ENCODE measurements around the gene SORCS1.

DNA sequence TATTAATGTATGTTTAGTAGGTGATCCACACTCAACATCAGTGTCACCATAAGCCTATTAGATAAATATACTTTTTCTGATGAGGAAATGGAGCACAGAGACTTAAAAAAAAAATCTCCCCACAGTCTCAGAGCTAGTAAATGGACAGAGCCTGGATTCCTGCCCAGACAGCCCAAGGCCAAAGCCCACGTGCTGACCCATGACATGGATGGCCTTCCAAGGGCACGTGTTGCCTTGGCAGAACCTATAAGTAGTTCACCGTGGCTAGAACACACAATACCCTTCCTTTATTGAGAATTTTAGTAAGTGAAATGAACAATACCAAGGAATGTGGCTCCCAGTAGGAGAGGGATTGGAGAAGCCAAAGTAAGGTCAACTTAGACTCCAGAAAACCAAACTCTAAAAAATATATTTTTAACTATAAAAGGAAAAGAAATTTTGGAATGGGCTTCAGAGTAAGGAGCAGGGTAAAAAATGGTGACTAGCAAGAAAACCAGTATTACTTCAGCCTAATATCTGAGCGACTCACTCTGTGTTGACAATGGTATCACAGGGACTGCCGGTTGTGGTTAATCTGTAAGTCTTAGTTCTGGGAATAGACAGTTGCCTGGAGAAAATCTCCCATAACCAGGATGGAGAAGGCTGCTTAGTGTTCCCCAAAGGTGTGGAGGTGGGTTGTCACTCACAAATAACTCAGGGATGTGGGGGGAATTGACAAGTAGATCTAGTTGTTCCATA is 223.0 kb downstream of the SORCS1 start:
- TF ChIP-seq, protein P1, sequence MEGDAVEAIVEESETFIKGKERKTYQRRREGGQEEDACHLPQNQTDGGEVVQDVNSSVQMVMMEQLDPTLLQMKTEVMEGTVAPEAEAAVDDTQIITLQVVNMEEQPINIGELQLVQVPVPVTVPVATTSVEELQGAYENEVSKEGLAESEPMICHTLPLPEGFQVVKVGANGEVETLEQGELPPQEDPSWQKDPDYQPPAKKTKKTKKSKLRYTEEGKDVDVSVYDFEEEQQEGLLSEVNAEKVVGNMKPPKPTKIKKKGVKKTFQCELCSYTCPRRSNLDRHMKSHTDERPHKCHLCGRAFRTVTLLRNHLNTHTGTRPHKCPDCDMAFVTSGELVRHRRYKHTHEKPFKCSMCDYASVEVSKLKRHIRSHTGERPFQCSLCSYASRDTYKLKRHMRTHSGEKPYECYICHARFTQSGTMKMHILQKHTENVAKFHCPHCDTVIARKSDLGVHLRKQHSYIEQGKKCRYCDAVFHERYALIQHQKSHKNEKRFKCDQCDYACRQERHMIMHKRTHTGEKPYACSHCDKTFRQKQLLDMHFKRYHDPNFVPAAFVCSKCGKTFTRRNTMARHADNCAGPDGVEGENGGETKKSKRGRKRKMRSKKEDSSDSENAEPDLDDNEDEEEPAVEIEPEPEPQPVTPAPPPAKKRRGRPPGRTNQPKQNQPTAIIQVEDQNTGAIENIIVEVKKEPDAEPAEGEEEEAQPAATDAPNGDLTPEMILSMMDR (IDR thresholded peaks at IDR 0.05): no peak
- no peak for TF ChIP-seq POLR2A (IDR thresholded peaks at IDR 0.05)
